WTC11 (cell line): ENCODE data around the gene GLT1D1. TPM values are rescaled to one million over a fixed set of nuclear protein-coding genes. Genes with fewer than 3 reads are reported as not detected.

Experiments used
- ATAC-seq: fragments of 200-7000 bp; cut with Tn5 transposase; 2 replicates; pipeline ENCODE4 v1.10.0; 2021; ENCODE audit warnings: mild to moderate bottlenecking, moderate library complexity
- CTCF ChIA-PET: fragments of 300-600 bp; sonication (Branson Sonifier 250); formaldehyde crosslinking; loops from one replicate; lab custom pipeline; 2021; ENCODE audit warnings: antibody characterized with exemption; lab: Charles Lee
- POLR2A ChIA-PET: fragments of 350-600 bp; sonication (Branson Sonifier 250); formaldehyde crosslinking; loops from one replicate; lab custom pipeline; 2021; ENCODE audit warnings: antibody characterized with exemption; lab: Charles Lee
- DNase-seq: peaks from one replicate; pipeline ENCODE4 v3.0.0; 2021; ENCODE audit warnings: low spot score
- H3K27ac Mint-ChIP-seq: 2 replicates; pipeline ENCODE4 v1.8.0; 2021; ENCODE audit warnings: mixed read lengths
- H3K27me3 Mint-ChIP-seq: 2 replicates; pipeline ENCODE4 v1.8.0; 2021; ENCODE audit warnings: low read depth, mild to moderate bottlenecking, moderate library complexity, mixed read lengths
- H3K36me3 Mint-ChIP-seq: 2 replicates; pipeline ENCODE4 v1.8.0; 2021; ENCODE audit warnings: mixed read lengths
- H3K4me1 Mint-ChIP-seq: 2 replicates; pipeline ENCODE4 v1.8.0; 2022; ENCODE audit warnings: mixed read lengths
- H3K4me3 Mint-ChIP-seq: 2 replicates; pipeline ENCODE4 v1.8.0; 2021; ENCODE audit warnings: mild to moderate bottlenecking, moderate library complexity, mixed read lengths
- H3K9me3 Mint-ChIP-seq: 2 replicates; pipeline ENCODE4 v1.8.0; 2021; ENCODE audit warnings: mixed read lengths
- E2F5 ChIP-seq: sonication (generic); formaldehyde crosslinking; IDR thresholded peaks from 2 replicates; pipeline ENCODE4 v1.8.1; 2022; ENCODE audit warnings: mild to moderate bottlenecking, moderate library complexity, missing genetic modification reagents
- ELF4 ChIP-seq: sonication (generic); formaldehyde crosslinking; IDR thresholded peaks from 2 replicates; pipeline ENCODE4 v1.8.1; 2022; ENCODE audit warnings: low read depth, mild to moderate bottlenecking, moderate library complexity, missing genetic modification reagents
- EMX1 ChIP-seq: fragments of 250-450 bp; sonication (Bioruptor Pico); IDR thresholded peaks from 2 replicates; pipeline ENCODE4 v1.8.0; 2021; ENCODE audit warnings: mild to moderate bottlenecking
- GABPB1 ChIP-seq: sonication (generic); formaldehyde crosslinking; IDR thresholded peaks from 2 replicates; pipeline ENCODE4 v1.8.1; 2023; ENCODE audit warnings: mild to moderate bottlenecking, missing genetic modification reagents
- PRRX2 ChIP-seq: fragments of 250-450 bp; sonication (Bioruptor Pico); IDR thresholded peaks from 2 replicates; pipeline ENCODE4 v1.8.0; 2021; ENCODE audit warnings: mild to moderate bottlenecking
- RELA ChIP-seq: sonication (generic); formaldehyde crosslinking; IDR thresholded peaks from 2 replicates; pipeline ENCODE4 v1.8.1; 2022; ENCODE audit warnings: missing genetic modification reagents, mild to moderate bottlenecking, borderline replicate concordance
- RORB ChIP-seq: fragments of 250-450 bp; sonication (Bioruptor Pico); IDR thresholded peaks from 2 replicates; pipeline ENCODE4 v1.9.0; 2021; ENCODE audit warnings: mild to moderate bottlenecking
- SOX15 ChIP-seq: fragments of 250-450 bp; sonication (Bioruptor Pico); IDR thresholded peaks from 2 replicates; pipeline ENCODE4 v1.9.0; 2021; ENCODE audit warnings: mild to moderate bottlenecking
- ZNF263 ChIP-seq: sonication (generic); formaldehyde crosslinking; IDR thresholded peaks from 2 replicates; pipeline ENCODE4 v1.8.1; 2022; ENCODE audit warnings: low read depth, mild to moderate bottlenecking, moderate library complexity, missing genetic modification reagents
- ZNF317 ChIP-seq: sonication (generic); formaldehyde crosslinking; IDR thresholded peaks from 2 replicates; pipeline ENCODE4 v1.8.1; 2023; ENCODE audit warnings: low read depth, mild to moderate bottlenecking, moderate library complexity, missing genetic modification reagents, borderline replicate concordance
- ZNF512 ChIP-seq: sonication (generic); formaldehyde crosslinking; IDR thresholded peaks from 2 replicates; pipeline ENCODE4 v1.8.1; 2022; ENCODE audit warnings: missing genetic modification reagents, borderline replicate concordance
- ZNF532 ChIP-seq: fragments of 250-450 bp; sonication (Bioruptor Pico); IDR thresholded peaks from 2 replicates; pipeline ENCODE4 v1.9.0; 2021; ENCODE audit warnings: mild to moderate bottlenecking, borderline replicate concordance
- ZNF671 ChIP-seq: fragments of 250-450 bp; sonication (Bioruptor Pico); IDR thresholded peaks from 2 replicates; pipeline ENCODE4 v1.8.0; 2021; ENCODE audit warnings: mild to moderate bottlenecking
- total RNA-seq: library from RNA; stranded (reverse); gene quantifications from 3 replicates; pipeline ENCODE4 v1.2.3, GENCODE V29; 2021
- TF ChIP-seq, protein P1 (sequence below): fragments of 250-450 bp; sonication (Bioruptor Pico); IDR thresholded peaks from 2 replicates; pipeline ENCODE4 v1.8.0; 2021; ENCODE audit warnings: mild to moderate bottlenecking
- TF ChIP-seq, protein P2 (sequence below): sonication (generic); formaldehyde crosslinking; IDR thresholded peaks from 2 replicates; pipeline ENCODE4 v1.8.1; 2022; ENCODE audit warnings: low read depth, missing genetic modification reagents, borderline replicate concordance

GLT1D1 gene
- total RNA-seq, 1 experiment from 2014 or later = 1.5 TPM

- H3K4me3 Mint-ChIP-seq = no peak overlapping the region
- H3K27me3 Mint-ChIP-seq = peaks cover 16% of the 10 kb centered on the region
- POLR2A ChIA-PET = interaction anchor here (0.5 kb wide), 1 partner anchor 25 kb away, joined by 3 read pairs; no protein-coding TSS in a partner anchor
Observed at GRCh38 chr12:128859311-128859710, 6.0 kb downstream of the GLT1D1 start.

DNA sequence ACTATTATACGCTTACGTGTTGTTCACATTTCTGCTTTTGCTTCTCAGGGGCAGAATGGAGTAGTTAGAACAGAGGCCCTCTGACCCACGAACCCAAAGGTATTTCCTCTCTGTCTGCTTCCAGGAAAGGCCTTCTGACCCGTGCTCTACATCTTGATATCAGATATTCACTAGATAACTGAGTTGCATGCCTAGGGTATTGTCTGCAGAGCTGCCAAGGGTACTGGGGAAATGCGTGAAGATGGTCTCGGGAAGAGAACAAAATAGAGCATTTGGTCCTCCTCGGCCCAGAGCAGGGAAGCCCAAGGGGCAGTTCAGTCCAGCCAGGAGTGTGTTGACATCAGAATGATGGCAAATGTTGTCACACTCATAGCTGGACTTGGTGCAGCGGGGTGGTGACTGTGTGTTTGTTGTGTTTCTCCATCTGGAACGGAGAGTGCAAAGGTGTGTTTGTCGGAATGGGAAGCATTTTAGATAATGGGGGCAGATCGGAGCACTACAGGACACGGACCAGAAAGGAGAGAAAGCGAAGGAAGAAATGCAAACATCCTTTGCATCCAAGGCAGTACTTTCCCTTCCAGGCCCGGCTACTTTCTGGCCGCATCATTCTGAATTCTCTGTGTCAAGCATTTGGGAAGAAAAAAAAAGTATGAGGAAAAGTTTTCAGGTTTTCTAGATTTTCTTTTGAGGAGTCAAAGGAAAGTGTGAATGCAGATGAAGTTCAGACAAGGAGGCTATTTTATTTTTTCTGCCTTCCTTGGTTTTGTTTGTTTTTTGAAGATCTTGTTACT lies 8.1 kb downstream of the GLT1D1 start:
- Mint-ChIP-seq H3K4me3 (no peak overlapping the region), H3K4me1 (no peaks in the 10 kb centered on the region), H3K27ac (no peak overlapping the region), H3K27me3 (peaks cover 12% of the 10 kb centered on the region)
- ATAC-seq (no peak), DNase-seq (no peak)
- POLR2A ChIA-PET = no interaction called here
- CTCF ChIA-PET = no interaction called here
- TF ChIP-seq GABPB1 (CRISPR knock-in tag) (peak; percentile 65), ZNF532 (CRISPR knock-in tag) (no peak)
- TF ChIP-seq, all 79 proteins: peak for 1
- peaks cover 50% of the 10 kb centered on the region for H3K9me3 Mint-ChIP-seq
- H3K36me3 Mint-ChIP-seq = peaks cover 64% of the 10 kb centered on the region

More at GRCh38 chr12:128859311-128859710, 6.0 kb downstream of the GLT1D1 start:
- DNase-seq = no peak
- Mint-ChIP-seq H3K27ac (no peak overlapping the region), H3K9me3 (peaks cover 52% of the 10 kb centered on the region), H3K36me3 (peaks cover 70% of the 10 kb centered on the region), H3K4me1 (no peaks in the 10 kb centered on the region)
- CTCF ChIA-PET = no interaction called here
- TF ChIP-seq RORB (CRISPR knock-in tag) (no peak), ZNF263 (CRISPR knock-in tag) (no peak), ZNF317 (CRISPR knock-in tag) (no peak), ZNF671 (no peak)
- TF ChIP-seq, protein P1, sequence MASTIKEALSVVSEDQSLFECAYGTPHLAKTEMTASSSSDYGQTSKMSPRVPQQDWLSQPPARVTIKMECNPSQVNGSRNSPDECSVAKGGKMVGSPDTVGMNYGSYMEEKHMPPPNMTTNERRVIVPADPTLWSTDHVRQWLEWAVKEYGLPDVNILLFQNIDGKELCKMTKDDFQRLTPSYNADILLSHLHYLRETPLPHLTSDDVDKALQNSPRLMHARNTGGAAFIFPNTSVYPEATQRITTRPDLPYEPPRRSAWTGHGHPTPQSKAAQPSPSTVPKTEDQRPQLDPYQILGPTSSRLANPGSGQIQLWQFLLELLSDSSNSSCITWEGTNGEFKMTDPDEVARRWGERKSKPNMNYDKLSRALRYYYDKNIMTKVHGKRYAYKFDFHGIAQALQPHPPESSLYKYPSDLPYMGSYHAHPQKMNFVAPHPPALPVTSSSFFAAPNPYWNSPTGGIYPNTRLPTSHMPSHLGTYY (CRISPR knock-in tag) = no peak
- ATAC-seq = no peak

GRCh38 chr12:128863957-128864356 lies 10.7 kb downstream of the GLT1D1 start:
- DNase-seq (no peak), ATAC-seq (no peak)
- CTCF ChIA-PET = interaction anchor here (0.7 kb wide), 1 partner anchor 95 kb away, joined by 4 read pairs; no protein-coding TSS in a partner anchor
- H3K4me3 Mint-ChIP-seq = no peak overlapping the region
- peaks cover 50% of the 10 kb centered on the region for H3K9me3 Mint-ChIP-seq
- H3K36me3 Mint-ChIP-seq = peaks cover 60% of the 10 kb centered on the region
- no peaks in the 10 kb centered on the region for H3K4me1 Mint-ChIP-seq
- peaks cover 12% of the 10 kb centered on the region for H3K27me3 Mint-ChIP-seq
- no peak overlapping the region for H3K27ac Mint-ChIP-seq
- POLR2A ChIA-PET = no interaction called here
- TF ChIP-seq PRRX2 (CRISPR knock-in tag) = no peak
- TF ChIP-seq, protein P2, sequence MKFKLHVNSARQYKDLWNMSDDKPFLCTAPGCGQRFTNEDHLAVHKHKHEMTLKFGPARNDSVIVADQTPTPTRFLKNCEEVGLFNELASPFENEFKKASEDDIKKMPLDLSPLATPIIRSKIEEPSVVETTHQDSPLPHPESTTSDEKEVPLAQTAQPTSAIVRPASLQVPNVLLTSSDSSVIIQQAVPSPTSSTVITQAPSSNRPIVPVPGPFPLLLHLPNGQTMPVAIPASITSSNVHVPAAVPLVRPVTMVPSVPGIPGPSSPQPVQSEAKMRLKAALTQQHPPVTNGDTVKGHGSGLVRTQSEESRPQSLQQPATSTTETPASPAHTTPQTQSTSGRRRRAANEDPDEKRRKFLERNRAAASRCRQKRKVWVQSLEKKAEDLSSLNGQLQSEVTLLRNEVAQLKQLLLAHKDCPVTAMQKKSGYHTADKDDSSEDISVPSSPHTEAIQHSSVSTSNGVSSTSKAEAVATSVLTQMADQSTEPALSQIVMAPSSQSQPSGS (CRISPR knock-in tag) = no peak
- TF ChIP-seq ZNF532 (CRISPR knock-in tag) = no peak
- TF ChIP-seq ZNF512 (CRISPR knock-in tag) = no peak
- no peak for TF ChIP-seq E2F5 (CRISPR knock-in tag)
- TF ChIP-seq ELF4 (CRISPR knock-in tag) = no peak
- TF ChIP-seq SOX15 (CRISPR knock-in tag) = no peak
- no peak for TF ChIP-seq RELA (CRISPR knock-in tag)
- TF ChIP-seq EMX1 (CRISPR knock-in tag) = no peak
